ENCODE results near the gene DOK5. TPM values are rescaled to one million over a fixed set of nuclear protein-coding genes. Genes with fewer than 3 reads are reported as not detected.

The DOK5 gene
- total RNA-seq, 1 experiment from 2014 or later, result 3.3 TPM

DNA sequence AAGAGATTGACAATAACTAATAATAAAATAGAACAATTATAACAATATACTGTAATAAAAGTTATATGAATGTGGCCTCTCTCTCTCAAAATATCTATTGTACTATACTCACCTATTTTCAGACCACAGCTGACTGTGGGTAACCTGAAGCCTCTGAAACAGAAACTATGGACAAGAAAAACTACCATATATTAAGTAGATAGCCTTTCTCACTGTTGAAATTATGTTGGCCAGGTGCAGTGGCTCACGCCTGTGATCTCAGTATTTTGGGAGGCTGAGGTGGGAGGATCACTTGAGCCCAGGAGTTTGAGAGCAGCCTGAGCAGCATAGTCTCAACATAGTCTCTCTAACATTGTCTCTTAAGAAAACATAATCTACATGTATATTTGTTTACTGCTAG, 89.9 kb downstream of the DOK5 start:
- no peaks in the 10 kb centered on the region for H3K36me3 ChIP-seq

DNA sequence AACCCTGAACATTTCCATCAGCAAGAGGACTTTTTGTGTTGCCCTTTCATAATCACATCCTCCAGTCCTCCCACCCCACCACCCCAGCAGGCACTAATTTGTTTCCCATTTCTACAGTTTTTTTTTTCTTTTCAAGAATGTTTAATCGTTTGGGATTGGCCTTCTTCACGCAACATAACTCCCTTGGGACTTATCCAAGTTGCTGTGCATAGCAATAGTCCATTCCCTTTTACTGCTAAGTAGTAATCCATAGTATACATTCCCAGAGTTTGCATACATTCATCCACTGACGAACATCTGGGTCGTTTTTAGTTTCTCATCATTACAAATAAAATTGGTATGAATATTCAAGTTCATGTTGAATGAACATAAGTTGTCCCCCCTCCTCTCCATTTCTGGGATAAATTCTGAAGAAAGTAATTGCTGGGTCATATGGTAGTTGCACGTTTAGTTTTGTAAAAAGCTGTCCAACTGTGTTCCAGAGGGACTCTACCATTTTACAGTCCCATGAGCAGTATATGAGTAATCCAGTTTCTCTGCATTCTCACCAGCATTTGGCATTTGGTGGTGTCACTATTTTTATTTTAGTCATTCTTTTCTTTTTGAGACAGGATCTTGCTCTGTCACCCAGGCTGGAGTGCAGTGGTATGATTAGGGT, 90.8 kb downstream of the DOK5 start:
- Histone ChIP-seq H3K36me3 (no peaks in the 10 kb centered on the region), H3K9me3 (no peaks in the 10 kb centered on the region), H3K27me3 (no peaks in the 10 kb centered on the region), H3K4me3 (no peak overlapping the region)
- no peak for DNase-seq

More for the DNA sequence above, 89.9 kb downstream of the DOK5 start:
- Histone ChIP-seq H3K4me3 (no peak overlapping the region), H3K27me3 (no peaks in the 10 kb centered on the region), H3K9me3 (no peaks in the 10 kb centered on the region)
- no peak for DNase-seq

DNA sequence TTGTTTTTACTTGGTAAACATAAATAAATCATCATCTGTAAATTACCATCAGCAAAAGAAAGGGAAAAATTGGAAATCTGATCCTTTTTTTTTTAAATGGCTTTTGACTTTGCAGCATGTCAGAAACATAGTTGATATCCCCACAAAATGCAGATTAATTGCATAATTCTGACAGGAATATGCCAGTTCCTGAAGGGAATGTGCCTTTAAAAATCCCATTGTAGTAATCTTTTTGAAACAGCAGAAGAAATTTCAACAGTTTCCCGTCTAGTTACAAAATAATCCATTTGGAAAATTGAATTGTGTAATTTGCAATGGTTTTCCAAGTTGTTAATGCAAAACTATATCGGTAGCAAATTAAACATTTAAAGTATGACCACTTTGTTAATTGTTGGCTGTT, 95.2 kb downstream of the DOK5 start:
- no peaks in the 10 kb centered on the region for H3K27me3 ChIP-seq
- H3K4me3 ChIP-seq, result no peak overlapping the region
- no peaks in the 10 kb centered on the region for H3K9me3 ChIP-seq
- no peaks in the 10 kb centered on the region for H3K36me3 ChIP-seq
- DNase-seq, result no peak

DNA sequence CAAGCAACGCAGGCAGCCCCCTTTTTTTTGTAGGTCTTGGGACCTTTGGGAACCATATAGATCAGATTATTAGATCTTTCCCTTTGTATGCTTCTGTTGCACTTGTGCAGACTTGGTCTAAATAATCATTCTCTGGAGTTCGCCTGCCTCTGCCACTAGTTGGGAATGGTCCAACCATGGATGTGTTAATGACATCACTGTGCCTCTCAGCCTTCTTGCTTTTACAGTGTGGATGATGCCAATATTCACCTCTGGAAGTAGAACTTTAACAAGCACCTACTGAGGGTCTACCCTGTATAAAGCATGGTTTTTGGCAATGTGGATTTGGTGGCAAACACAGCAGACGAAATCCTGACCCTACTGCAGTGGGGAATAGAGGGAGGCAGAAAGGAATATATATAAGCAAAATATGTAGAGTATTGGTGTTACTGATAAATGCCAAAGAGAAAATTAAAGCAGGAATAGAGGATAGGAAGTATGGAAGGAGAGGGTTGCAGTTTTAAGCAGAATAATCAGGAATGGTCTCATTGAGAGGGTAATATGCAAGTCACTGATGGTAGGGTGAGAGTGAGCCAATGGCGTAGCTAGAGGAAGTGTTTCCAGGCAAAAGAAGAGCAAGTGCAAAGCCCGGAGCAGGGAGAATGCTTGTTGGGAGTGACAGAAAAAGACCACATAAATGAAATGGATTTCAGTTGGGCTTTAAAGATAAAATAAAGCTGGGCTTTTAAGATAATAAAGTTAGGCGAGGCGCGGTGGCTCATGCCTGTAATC, 97.5 kb downstream of the DOK5 start:
- no peak for DNase-seq
- Histone ChIP-seq H3K36me3 (no peaks in the 10 kb centered on the region), H3K9me3 (no peaks in the 10 kb centered on the region), H3K27me3 (no peaks in the 10 kb centered on the region), H3K4me3 (no peak overlapping the region)

DNA sequence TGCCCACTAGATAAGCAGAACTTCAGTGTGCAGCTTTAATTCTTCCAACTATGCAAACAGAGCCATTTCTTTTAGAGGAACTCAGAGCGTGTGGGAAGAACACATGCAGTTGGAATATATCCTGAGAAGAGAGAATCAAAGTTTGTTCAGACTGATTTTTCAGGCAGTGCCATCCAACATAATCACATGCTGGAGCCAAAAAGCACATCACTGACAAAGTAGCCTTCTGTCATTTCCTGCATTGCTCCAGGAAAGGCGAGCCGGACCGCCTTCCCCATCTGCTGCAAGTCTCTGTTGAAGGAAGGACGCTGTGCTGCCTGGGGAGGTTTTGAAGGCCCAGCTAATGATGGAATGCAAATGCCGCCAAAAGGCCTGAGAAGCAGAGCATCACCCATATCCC, 98.4 kb downstream of the DOK5 start:
- Histone ChIP-seq H3K27me3 (no peaks in the 10 kb centered on the region), H3K9me3 (no peaks in the 10 kb centered on the region), H3K36me3 (no peaks in the 10 kb centered on the region), H3K4me3 (no peak overlapping the region)
- DNase-seq, result no peak

DNA sequence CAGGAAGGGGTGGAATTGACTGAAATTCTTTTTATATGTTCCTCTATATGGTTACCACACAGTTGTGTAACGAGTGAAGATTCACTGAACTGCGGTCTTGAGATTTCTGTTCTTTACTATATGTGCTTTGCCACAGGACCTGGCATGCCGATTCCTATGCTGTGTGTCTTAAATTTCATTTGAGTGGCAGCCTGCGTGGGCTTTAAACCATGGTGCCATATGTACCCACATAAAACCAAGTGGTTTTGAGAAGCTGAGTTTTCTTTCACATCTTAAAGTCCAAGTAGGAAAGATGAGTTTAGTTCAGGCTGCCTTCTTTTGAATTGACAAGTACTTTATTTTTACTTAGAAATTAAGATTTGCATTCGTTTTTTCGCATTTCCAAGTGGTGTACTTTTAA, 101.1 kb downstream of the DOK5 start:
- Histone ChIP-seq H3K9me3 (no peaks in the 10 kb centered on the region), H3K4me3 (no peak overlapping the region), H3K36me3 (no peaks in the 10 kb centered on the region), H3K27me3 (no peaks in the 10 kb centered on the region)
- no peak for DNase-seq

DNA sequence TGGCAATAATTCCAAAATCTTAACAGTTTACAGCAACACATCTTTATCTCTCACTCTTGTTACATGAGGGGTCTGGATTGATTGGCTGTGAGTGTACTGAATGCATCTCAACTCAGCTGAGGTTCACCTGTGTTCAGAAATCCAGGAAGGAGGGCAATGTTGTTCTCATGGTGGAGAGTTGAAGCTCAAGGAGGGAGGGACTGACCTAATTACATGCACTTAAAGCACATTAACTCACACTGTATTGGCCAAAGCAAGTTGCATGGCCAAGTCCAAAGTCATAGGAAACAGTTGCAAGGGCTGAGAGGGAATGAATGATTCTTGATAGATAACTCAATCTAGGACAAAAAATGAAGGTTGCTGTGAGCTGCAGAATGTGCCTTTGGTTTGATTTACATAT, 102.2 kb downstream of the DOK5 start:
- no peaks in the 10 kb centered on the region for H3K27me3 ChIP-seq
- H3K4me3 ChIP-seq, result no peak overlapping the region
- DNase-seq, result no peak
- no peaks in the 10 kb centered on the region for H3K36me3 ChIP-seq
- no peaks in the 10 kb centered on the region for H3K9me3 ChIP-seq

DNA sequence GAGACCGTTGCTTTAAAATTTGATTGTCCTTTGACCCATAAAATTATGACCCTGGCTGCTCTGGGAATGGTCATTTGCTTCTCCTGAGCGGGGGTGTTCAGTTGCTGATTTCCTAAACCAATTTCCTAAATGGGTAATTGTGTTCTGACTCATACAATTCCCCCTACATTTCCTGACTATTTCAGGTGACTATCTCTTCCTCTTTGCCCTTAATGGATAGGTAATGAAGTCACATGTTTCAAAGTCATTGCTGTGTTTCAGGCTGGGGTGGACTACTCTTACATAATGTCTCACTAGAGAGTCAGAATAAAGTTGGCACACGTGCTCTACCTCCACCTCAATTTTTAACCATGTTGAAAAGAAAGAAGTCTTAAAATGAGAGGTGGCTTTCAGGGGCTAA, 109.8 kb downstream of the DOK5 start:
- no peaks in the 10 kb centered on the region for H3K27me3 ChIP-seq

DNA sequence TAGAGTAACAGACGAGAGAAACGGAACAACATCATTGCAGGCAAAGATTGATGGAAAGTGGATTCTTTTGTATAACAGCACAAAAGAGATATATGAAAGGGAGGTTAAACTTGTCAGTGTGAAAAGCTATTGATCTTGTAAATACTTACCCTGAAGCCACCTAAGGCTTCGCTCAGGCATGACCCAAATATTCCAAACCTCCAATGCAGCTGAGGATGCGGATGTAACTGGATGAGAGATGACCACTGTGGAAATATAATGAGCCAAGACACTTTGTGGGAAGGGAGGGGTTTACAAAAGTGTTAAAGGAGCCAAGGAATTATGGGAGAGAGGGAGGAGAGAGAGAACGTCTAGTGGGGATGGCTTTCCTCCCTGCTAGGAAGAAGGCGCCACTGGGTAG, 112.0 kb downstream of the DOK5 start:
- H3K36me3 ChIP-seq, result no peaks in the 10 kb centered on the region
- no peak for DNase-seq
- H3K27me3 ChIP-seq, result no peaks in the 10 kb centered on the region
- no peak overlapping the region for H3K4me3 ChIP-seq
- peaks cover 6% of the 10 kb centered on the region for H3K9me3 ChIP-seq

More for the DNA sequence above, 109.8 kb downstream of the DOK5 start:
- Histone ChIP-seq H3K36me3 (no peaks in the 10 kb centered on the region), H3K4me3 (no peak overlapping the region), H3K9me3 (peaks cover 6% of the 10 kb centered on the region)
- DNase-seq, result no peak

DNA sequence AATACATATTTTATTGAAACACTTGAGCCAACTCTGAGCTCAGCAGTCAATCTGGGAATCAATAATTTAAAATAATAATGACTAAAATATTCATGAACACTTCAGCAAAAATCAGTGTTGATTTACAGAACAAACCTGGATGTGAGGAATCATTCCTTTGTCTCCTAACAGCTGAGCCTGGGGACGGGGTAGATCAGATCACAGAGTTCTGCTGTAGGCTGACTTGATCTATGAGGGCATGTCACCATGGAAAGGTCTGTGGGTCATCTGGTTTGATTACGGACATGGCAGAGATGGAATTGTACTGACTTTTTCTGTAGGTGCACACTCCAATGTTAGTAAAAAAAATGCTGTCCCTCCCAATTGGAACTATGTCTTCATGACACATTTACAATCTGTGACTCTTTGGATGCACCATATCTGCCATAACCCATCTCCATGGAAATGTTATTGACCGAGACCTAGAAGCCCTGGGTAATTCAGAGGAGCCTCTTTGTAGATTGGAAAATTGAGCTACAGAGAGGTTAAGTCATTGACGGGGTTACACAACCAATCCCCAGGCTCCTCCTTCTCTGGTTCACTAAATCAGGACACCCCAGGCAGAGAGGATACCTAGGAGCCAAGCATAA, 114.1 kb downstream of the DOK5 start:
- Histone ChIP-seq H3K9me3 (no peaks in the 10 kb centered on the region), H3K27me3 (no peaks in the 10 kb centered on the region), H3K4me3 (no peak overlapping the region), H3K36me3 (no peaks in the 10 kb centered on the region)
- DNase-seq, result no peak

DNA sequence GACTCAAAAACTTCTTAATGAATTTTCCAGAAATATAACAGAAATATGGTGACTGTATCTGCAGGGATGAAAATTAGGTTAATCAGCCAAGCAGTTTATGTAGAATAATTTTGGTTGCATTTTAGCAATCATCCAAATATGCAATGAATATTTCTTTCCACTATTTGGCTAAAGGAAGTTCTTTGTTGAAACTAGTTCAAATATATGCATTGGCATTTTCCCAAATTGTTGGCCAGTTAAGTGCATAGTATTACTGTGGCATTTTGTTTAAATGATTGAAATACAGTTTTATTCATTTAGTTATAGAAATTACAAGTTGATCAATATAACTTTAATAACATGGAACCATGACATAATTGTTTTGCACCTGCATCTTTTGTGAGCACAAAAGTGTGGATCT, 115.5 kb downstream of the DOK5 start:
- DNase-seq, result no peak
- no peaks in the 10 kb centered on the region for H3K9me3 ChIP-seq
- no peaks in the 10 kb centered on the region for H3K36me3 ChIP-seq
- no peaks in the 10 kb centered on the region for H3K27me3 ChIP-seq
- H3K4me3 ChIP-seq, result no peak overlapping the region

DNA sequence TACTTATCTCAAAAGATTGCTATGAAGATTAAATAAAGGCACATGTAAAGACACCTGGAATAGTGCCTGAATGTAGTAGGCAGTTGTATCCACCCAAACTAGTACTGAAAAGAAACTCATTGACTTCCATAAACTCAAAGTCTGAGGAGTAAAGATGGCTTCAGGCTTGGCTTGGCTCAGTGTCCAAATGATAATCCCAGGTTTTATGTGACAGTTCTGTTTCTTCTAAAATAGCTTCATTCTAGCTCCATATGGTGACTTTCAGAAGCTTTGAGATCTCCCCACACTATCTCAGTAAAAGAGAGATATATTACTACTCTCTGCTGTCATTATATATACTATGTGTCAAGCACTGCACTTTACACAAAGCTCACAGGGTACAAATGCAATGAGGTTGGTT, 121.3 kb downstream of the DOK5 start:
- no peaks in the 10 kb centered on the region for H3K9me3 ChIP-seq
- H3K4me3 ChIP-seq, result no peak overlapping the region
- no peaks in the 10 kb centered on the region for H3K36me3 ChIP-seq
- no peaks in the 10 kb centered on the region for H3K27me3 ChIP-seq
- DNase-seq, result no peak

DNA sequence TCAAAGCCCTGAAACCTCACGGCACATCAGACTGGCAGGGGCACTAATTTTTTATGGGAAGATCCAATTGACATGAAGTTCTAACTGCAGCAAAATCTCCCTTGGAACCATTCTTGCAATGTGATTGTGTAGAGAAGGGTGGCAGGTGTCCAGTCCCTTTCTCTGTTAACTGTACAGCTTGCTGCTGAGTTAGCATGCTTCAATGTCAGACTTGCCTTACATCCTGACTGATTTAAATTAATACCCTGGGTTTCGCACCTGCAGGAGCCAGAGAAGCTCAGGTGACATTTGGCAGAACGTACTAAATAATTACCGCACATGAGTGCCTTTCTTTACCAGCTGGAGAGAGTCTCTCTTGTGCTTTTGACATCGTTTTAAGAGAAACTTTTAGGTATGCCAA, 123.0 kb downstream of the DOK5 start:
- H3K27me3 ChIP-seq, result no peaks in the 10 kb centered on the region
- no peaks in the 10 kb centered on the region for H3K36me3 ChIP-seq
- H3K4me3 ChIP-seq, result no peak overlapping the region
- no peaks in the 10 kb centered on the region for H3K9me3 ChIP-seq
- DNase-seq, result no peak

DNA sequence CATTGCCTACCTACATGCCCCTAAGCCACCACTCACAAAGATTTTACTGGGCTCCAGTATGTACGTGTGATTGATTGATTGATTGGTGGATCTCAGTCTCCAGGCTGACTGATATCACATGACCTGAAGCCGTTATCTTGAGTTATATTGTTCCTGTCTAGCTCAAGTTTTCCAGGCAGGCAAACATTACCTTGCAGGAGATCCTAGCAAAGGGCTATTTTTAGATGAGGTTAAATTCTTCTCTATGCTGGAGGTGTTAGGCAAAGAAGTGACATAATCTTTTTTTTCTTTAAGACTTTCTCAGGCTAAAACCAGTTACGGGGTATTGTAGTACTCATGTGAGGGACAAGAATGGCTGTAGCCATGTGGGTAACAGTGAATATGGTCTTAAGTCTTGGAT, 125.2 kb downstream of the DOK5 start:
- Histone ChIP-seq H3K36me3 (no peaks in the 10 kb centered on the region), H3K9me3 (no peaks in the 10 kb centered on the region), H3K4me3 (no peak overlapping the region), H3K27me3 (no peaks in the 10 kb centered on the region)
- DNase-seq, result no peak

DNA sequence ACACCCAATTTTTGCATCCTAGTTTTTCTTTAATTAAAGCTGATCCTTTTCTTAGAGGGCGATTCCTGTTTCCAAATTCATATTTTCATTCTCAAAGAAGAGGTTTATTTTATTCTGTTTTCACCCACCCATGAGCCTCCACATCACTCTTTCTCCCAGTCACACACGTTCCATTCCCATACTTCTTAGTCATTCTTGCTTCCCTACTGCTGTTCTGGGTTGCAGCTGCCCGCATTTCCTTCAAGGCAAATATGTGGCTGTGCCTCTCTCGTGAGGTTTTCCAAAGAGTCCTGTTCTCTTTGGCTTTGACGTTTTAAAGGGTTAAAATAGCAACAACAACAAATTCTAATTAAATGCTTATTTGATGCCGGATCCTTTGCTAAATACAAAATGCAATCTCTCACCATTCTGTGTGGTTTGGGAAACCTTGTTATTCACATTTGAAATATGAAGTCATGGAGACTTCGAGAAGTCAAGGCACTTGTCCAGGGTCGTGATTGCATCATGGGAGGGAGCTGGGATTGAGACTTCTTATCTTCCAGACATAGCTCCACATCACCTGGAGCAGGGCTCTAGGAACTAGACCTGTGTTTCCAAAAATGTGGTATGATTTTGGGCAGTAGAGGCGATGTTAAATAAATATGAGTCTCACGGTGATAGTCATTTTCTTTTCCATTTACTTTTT, 126.6 kb downstream of the DOK5 start:
- Histone ChIP-seq H3K27me3 (no peaks in the 10 kb centered on the region), H3K9me3 (no peaks in the 10 kb centered on the region), H3K36me3 (no peaks in the 10 kb centered on the region), H3K4me3 (no peak overlapping the region)
- no peak for DNase-seq

DNA sequence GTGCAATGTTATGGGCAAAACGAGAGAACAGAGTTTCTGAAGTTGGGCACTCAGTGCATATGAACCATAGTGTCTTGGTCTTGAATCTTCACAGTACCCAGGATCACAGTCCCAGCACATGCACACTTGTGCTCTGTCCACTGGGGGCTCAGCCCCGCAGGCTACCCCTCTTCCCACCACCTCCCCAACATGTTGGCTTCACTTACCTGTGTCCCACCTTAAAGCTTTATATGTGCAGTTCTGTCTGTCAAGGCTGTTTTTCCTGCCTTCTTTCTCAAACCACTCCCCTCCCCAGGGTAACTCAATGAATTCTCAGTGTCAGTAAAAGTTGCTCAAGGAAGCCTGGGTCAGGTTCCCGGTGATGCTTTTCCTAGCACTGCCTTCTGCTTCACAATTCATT, 129.9 kb downstream of the DOK5 start:
- Histone ChIP-seq H3K4me3 (no peak overlapping the region), H3K27me3 (no peaks in the 10 kb centered on the region), H3K9me3 (no peaks in the 10 kb centered on the region), H3K36me3 (no peaks in the 10 kb centered on the region)
- no peak for DNase-seq

DNA sequence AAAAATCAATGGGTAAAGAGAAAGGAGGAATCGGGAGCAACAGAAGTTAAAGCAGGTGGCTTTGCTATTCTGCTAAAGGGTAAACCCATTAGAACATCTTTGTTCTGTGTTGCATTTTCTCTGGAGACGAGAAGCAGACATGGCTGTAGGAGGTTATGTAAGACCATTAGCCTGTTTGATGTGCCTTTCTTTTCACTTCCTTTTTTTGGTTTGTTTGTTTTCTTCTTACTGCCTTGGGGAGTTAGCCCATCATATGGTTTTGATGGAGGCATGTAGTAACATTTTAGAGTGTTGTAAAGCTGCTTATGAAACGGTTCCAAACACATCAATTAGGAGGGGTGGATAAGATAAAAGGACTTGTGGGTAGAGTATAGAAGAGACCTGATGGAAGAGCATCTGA, 131.0 kb downstream of the DOK5 start:
- H3K9me3 ChIP-seq, result no peaks in the 10 kb centered on the region
- no peak for DNase-seq

More for the DNA sequence above, 131.0 kb downstream of the DOK5 start:
- Histone ChIP-seq H3K4me3 (no peak overlapping the region), H3K36me3 (no peaks in the 10 kb centered on the region), H3K27me3 (no peaks in the 10 kb centered on the region)

Data from MG63 (cell line).